Panc1 (cell line): Measurements from ENCODE around the gene SLC38A10. TPM values are rescaled to one million over a fixed set of nuclear protein-coding genes. Genes with fewer than 3 reads are reported as not detected.

Experiments
- ATAC-seq: fragments of 200-7000 bp; cut with Tn5 transposase; 2 replicates; pipeline ENCODE4 v1.9.1; 2020; ENCODE audit warnings: mild to moderate bottlenecking, moderate library complexity
- BruUV-seq: library from RNA; stranded (reverse); fragments of 400-500 nt; replicated peaks from 2 replicates; lab custom pipeline; 2021; lab: Mats Ljungman, UMichigan
- CTCF ChIA-PET: fragments of 300-600 bp; sonication (Branson Sonifier 250); formaldehyde crosslinking; loops from one replicate; lab custom pipeline; 2022; ENCODE audit warnings: antibody characterized with exemption; lab: Charles Lee
- POLR2A ChIA-PET: fragments of 300-600 bp; sonication (Branson Sonifier 250); formaldehyde crosslinking; loops from one replicate; lab custom pipeline; 2022; ENCODE audit warnings: antibody characterized with exemption; lab: Charles Lee
- DNase-seq: peaks from one replicate; pipeline ENCODE4 v3.0.0-alpha.2; 2010; ENCODE audit warnings: low read depth, low spot score
- H3K27ac ChIP-seq: 2 replicates; pipeline ENCODE4 v1.5.1; 2011; ENCODE audit warnings: mild to moderate bottlenecking, low read length, inconsistent platforms
- H3K27me3 ChIP-seq: fragments of 200-500 bp; sonication (Bioruptor generic); 2 replicates; pipeline ENCODE4 v1.6.0; 2014; ENCODE audit warnings: low read length, inconsistent platforms; ENCODE audit not compliant: control insufficient read depth, insufficient read depth
- H3K36me3 ChIP-seq: fragments of 200-500 bp; sonication (Bioruptor generic); 2 replicates; pipeline ENCODE4 v1.5.1; 2014; ENCODE audit warnings: inconsistent platforms, mild to moderate bottlenecking, low read length, moderate library complexity; ENCODE audit not compliant: control insufficient read depth, insufficient read depth
- H3K4me1 ChIP-seq: 2 replicates; pipeline ENCODE4 v1.5.1; 2011; ENCODE audit warnings: inconsistent platforms, mild to moderate bottlenecking, low read length, moderate library complexity; ENCODE audit not compliant: control insufficient read depth, insufficient read depth
- H3K4me3 ChIP-seq, 2 experiments: 2 replicates each; pipeline ENCODE4 v1.5.1; 2011 to 2012; ENCODE audit warnings: low read depth in 2 of 2, low read length in 2 of 2, mild to moderate bottlenecking in 2 of 2, inconsistent platforms in 1 of 2, moderate library complexity in 1 of 2
- H3K9me3 ChIP-seq: fragments of 200-500 bp; sonication (Bioruptor generic); 2 replicates; pipeline ENCODE4 v1.5.1; 2014; ENCODE audit warnings: low read depth, mild to moderate bottlenecking, inconsistent platforms, low read length, moderate library complexity; ENCODE audit not compliant: control insufficient read depth, insufficient read depth
- POLR2AphosphoS5 ChIP-seq: IDR thresholded peaks from 2 replicates; pipeline ENCODE4 v1.6.1; 2012; ENCODE audit warnings: mild to moderate bottlenecking, low read depth, low read length, moderate library complexity
- SIN3A ChIP-seq: IDR thresholded peaks from 2 replicates; pipeline ENCODE4 v1.6.1; 2012; ENCODE audit warnings: low read depth, mild to moderate bottlenecking, low read length, moderate library complexity, borderline replicate concordance; ENCODE audit not compliant: insufficient read depth
- TCF7L2 ChIP-seq: IDR thresholded peaks from 2 replicates; pipeline ENCODE4 v1.6.1; 2011; ENCODE audit warnings: mild to moderate bottlenecking, low read depth, low read length, inconsistent platforms
- in situ Hi-C: cut with HindIII; loops from 2 replicates; pipeline ENCODE4 v1.10.0; 2016; ENCODE audit warnings: low sequenced_read_pairs, low pct_unique_long_range_greater_than_20kb
- intact Hi-C: fragments of 100-400 bp; cut with micrococcal nuclease; formaldehyde crosslinking; loops from one replicate; pipeline ENCODE4 v1.10.0; 2022; ENCODE audit not compliant: unreplicated experiment
- total RNA-seq: library from RNA; stranded (reverse); gene quantifications from one replicate; pipeline ENCODE4 v1.2.1, GENCODE V29; 2021; ENCODE audit not compliant: unreplicated experiment
- TF ChIP-seq, protein P1 (sequence below): fragments of 450-650 bp; IDR thresholded peaks from 2 replicates; pipeline ENCODE4 v1.5.1; 2017; ENCODE audit warnings: mild to moderate bottlenecking
- TF ChIP-seq, protein P2 (sequence below), 2 experiments: IDR thresholded peaks; 2 replicates each; pipeline ENCODE4 v1.6.1; 2011 to 2012; ENCODE audit warnings: low read depth in 2 of 2, control low read depth in 1 of 2, low read length in 1 of 2, mild to moderate bottlenecking in 1 of 2, moderate library complexity in 1 of 2; ENCODE audit not compliant: insufficient read depth in 1 of 2

Gene SLC38A10
- total RNA-seq, 1 experiment from 2014 or later, result 188 TPM

DNA sequence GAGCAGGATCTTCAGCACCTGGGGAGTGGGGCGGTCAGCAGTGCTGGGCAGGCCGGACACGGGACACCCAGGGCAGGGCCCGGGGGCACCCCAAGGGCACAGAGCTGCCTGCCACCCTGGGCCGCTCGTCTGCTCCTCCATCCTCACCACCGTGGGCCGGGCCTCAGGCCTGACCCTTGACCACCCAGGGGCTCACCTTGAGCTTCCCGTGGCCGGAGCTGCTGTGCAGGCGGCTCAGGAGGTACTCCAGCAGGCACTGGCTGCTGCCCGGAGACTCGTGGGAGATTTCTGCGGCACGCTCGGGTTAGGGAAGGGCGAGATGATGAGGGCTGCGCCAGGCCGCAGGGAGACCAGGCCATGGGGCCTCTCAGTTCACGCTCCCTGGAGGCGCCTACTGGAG, 58.3 kb downstream of the SLC38A10 start:
- ChIA-PET POLR2A (no interaction called here), CTCF (no interaction called here)
- Histone ChIP-seq H3K4me3 (no peak overlapping the region), H3K36me3 (peaks cover 11% of the 10 kb centered on the region; the same call in 1 of the 2 replicates), H3K9me3 (no peaks in the 10 kb centered on the region), H3K4me1 (peaks cover 26% of the 10 kb centered on the region), H3K27ac (no peak overlapping the region), H3K27me3 (no peaks in the 10 kb centered on the region)
- DNase-seq (no peak), ATAC-seq (no peak)
- in situ Hi-C loops, result no loop called here
- intact Hi-C loops, result no loop called here
- TF ChIP-seq, protein P1, sequence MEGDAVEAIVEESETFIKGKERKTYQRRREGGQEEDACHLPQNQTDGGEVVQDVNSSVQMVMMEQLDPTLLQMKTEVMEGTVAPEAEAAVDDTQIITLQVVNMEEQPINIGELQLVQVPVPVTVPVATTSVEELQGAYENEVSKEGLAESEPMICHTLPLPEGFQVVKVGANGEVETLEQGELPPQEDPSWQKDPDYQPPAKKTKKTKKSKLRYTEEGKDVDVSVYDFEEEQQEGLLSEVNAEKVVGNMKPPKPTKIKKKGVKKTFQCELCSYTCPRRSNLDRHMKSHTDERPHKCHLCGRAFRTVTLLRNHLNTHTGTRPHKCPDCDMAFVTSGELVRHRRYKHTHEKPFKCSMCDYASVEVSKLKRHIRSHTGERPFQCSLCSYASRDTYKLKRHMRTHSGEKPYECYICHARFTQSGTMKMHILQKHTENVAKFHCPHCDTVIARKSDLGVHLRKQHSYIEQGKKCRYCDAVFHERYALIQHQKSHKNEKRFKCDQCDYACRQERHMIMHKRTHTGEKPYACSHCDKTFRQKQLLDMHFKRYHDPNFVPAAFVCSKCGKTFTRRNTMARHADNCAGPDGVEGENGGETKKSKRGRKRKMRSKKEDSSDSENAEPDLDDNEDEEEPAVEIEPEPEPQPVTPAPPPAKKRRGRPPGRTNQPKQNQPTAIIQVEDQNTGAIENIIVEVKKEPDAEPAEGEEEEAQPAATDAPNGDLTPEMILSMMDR, result no peak
- TF ChIP-seq POLR2AphosphoS5, result no peak
- TF ChIP-seq, protein P2, sequence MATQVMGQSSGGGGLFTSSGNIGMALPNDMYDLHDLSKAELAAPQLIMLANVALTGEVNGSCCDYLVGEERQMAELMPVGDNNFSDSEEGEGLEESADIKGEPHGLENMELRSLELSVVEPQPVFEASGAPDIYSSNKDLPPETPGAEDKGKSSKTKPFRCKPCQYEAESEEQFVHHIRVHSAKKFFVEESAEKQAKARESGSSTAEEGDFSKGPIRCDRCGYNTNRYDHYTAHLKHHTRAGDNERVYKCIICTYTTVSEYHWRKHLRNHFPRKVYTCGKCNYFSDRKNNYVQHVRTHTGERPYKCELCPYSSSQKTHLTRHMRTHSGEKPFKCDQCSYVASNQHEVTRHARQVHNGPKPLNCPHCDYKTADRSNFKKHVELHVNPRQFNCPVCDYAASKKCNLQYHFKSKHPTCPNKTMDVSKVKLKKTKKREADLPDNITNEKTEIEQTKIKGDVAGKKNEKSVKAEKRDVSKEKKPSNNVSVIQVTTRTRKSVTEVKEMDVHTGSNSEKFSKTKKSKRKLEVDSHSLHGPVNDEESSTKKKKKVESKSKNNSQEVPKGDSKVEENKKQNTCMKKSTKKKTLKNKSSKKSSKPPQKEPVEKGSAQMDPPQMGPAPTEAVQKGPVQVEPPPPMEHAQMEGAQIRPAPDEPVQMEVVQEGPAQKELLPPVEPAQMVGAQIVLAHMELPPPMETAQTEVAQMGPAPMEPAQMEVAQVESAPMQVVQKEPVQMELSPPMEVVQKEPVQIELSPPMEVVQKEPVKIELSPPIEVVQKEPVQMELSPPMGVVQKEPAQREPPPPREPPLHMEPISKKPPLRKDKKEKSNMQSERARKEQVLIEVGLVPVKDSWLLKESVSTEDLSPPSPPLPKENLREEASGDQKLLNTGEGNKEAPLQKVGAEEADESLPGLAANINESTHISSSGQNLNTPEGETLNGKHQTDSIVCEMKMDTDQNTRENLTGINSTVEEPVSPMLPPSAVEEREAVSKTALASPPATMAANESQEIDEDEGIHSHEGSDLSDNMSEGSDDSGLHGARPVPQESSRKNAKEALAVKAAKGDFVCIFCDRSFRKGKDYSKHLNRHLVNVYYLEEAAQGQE (IDR thresholded peaks at IDR 0.05; ENCODE audit: insufficient read depth in 1 of 2, low read depth in 2 of 2, low read length in 1 of 2), result no peak
- TF ChIP-seq SIN3A, result no peak
- TF ChIP-seq TCF7L2, result no peak
- no TSS peak for BruUV-seq

DNA sequence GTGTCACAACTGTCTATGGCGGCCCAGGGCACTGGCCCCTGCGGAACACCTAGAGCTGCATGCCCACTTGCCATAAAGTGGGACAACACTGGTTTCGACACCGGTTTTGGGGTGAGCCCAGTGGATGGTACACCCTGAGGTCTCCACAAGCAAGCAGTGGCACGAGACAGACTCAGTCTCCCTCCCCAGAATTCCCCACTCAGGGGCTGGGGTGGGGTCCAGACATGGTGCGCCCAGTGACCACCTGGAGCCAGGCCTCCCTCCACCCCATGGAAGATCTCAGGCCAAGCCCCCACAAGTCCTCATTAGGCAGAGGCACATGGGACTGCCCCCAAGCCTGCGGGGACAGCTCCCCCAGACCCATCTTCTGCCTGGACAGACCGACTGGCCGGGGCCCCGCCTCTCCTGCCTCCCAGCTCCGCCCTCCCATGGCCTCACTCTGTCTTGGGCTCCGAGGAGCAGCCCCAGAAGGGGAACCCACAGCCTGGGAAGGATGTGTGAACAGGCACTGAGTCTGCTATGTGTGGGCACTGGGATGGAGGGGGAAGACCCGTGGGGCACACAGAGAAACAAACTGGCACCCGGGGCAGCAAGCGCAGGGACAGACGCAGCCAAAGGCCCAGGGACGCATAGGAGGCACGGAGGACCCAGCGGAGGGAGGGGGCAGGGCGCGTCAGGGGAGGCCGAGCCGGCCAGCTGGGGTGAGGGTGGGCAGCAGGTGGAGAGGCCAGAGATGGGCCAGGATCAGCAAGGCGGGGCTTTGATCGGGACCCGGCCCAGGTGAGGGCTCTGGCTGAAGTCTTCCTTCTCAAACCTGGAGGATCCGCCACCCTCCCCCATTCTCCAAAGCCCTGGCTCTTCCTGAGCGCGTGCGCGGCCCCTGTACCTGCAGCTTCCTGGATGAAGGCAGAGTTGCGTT, 59.0 kb downstream of the SLC38A10 start:
- in situ Hi-C loops, result no loop called here
- no peak for DNase-seq
- H3K4me3 ChIP-seq, result no peak overlapping the region
- intact Hi-C loops, result no loop called here
- no peak overlapping the region for H3K27ac ChIP-seq
- POLR2A ChIA-PET, result interaction anchor here (0.5 to 0.6 kb wide), 2 partner anchors 87 to 272 kb away, joined by 4 to 8 read pairs; no protein-coding TSS in a partner anchor
- BruUV-seq, result no TSS peak
- peaks cover 25% of the 10 kb centered on the region for H3K4me1 ChIP-seq
- H3K27me3 ChIP-seq, result no peaks in the 10 kb centered on the region
- TF ChIP-seq, protein P1, result no peak
- no peak for TF ChIP-seq TCF7L2
- TF ChIP-seq POLR2AphosphoS5, result no peak
- ATAC-seq, result no peak
- peaks cover 11% of the 10 kb centered on the region; the same call in 1 of the 2 replicates for H3K36me3 ChIP-seq
- CTCF ChIA-PET, result no interaction called here
- no peaks in the 10 kb centered on the region for H3K9me3 ChIP-seq
